GM21390 (cell line): Measurements from ENCODE around the gene SOST.

Source experiments
- ATAC-seq: cut with Tn5 transposase; IDR thresholded peaks from one replicate; pipeline ENCODE4 v1.9.1; 2021; ENCODE audit not compliant: unreplicated experiment

Gene SOST

DNA sequence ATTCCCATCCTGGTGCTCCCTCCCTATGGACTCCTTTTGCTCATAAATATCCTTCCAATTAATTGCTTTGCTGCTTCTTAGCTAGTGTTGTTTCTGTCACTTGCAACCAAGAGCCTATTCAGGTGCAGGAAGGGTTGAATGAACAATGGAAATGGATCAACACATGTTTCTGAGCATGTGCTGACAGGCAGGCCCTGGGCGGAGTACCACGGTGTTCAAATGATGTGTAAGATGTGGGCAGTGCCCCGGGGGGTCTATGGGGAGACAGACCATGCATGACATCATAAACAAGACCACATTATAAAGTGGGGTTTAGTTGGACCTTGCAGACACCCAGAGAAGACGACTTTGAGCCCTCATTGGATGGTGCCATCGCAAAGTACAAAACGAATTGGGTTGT, 48.5 kb downstream of the SOST start:
- no peak for ATAC-seq

GRCh38 chr17:43709210-43709609, 49.4 kb downstream of the SOST start:
- ATAC-seq = no peak

DNA sequence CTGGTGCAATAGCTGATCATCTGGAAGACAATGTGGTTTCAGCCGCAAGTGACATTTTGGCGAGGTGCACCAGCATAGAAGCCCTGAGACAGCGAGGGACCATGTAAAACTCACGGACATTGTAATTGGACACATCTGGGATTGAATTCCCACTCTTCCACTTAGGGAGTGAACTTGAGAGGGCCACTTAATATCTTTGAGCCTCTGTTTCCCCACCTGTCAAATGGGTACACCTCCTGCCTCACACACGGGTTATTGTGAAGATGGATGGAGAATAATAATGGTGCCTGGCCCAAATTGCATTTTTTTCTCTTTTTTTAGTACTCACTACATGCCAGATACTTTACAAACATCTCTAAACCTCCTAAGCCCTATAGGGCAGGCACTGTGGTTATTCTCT, 51.4 kb downstream of the SOST start:
- no peak for ATAC-seq

DNA sequence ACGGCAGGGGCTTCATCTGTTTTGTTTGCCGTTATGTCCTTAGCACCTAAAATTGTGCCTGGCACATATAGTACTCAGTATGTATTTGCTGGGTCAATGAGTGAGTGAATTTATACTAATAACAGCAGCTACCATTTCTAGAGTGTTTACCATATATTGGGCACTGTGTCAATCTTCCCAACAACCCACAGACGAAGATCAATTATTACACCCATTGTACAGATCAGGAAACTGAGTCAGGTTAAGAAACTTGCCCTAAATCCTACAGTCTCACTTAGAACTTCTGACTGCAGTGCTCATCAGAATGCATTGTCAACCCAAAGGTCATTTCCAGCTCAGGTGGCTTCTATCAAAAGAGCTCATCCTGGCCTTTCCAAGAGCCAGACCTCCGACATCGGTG, 52.4 kb downstream of the SOST start:
- ATAC-seq = no peak
